Tibial nerve (tissue), 4 donors: ENCODE results near the gene DNAH6.

Experiments used
- EP300 ChIP-seq, 2 donors: sonication (generic); formaldehyde crosslinking; IDR thresholded peaks; one replicate each; pipeline ENCODE4 v1.6.1; 2017; ENCODE audit warnings: antibody characterized with exemption in 2 of 2, mild to moderate bottlenecking in 1 of 2
- POLR2A ChIP-seq, 2 donors: fragments of 450-650 bp; IDR thresholded peaks; one replicate each; pipeline ENCODE4 v1.6.1; 2017; ENCODE audit warnings: antibody characterized with exemption in 2 of 2, mild to moderate bottlenecking in 2 of 2, moderate library complexity in 2 of 2
- TF ChIP-seq, protein P1 (sequence below), 5 experiments: fragments of 200-600 bp in 3 of 5; fragments of 450-650 bp in 2 of 5; sonication (generic) in 3 of 5; IDR thresholded peaks; one replicate each; pipeline ENCODE4 v1.5.1; 2016 to 2019; ENCODE audit warnings: antibody characterized with exemption in 5 of 5, mild to moderate bottlenecking in 3 of 5, moderate library complexity in 2 of 5

DNA sequence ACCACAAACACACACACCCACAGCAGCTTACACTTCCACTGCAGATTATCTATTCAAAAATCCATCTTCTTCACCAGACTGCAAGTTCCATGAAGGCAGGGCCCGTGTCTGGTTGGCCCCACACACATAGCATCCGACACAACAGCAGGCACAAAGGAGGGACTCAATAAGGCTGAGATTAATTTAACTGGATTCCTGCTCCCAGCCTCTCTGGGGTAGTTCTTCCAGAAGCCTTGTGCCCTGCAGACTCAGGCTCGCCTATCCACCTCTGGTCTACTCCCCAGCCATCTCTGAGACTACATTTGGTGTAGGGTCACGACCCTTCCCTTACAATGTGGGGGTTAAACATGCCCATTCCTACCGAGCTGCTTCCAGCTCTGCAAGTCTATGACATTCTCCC lies 306.9 kb downstream of the DNAH6 start:
- TF ChIP-seq, protein P1, sequence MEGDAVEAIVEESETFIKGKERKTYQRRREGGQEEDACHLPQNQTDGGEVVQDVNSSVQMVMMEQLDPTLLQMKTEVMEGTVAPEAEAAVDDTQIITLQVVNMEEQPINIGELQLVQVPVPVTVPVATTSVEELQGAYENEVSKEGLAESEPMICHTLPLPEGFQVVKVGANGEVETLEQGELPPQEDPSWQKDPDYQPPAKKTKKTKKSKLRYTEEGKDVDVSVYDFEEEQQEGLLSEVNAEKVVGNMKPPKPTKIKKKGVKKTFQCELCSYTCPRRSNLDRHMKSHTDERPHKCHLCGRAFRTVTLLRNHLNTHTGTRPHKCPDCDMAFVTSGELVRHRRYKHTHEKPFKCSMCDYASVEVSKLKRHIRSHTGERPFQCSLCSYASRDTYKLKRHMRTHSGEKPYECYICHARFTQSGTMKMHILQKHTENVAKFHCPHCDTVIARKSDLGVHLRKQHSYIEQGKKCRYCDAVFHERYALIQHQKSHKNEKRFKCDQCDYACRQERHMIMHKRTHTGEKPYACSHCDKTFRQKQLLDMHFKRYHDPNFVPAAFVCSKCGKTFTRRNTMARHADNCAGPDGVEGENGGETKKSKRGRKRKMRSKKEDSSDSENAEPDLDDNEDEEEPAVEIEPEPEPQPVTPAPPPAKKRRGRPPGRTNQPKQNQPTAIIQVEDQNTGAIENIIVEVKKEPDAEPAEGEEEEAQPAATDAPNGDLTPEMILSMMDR (IDR thresholded peaks at IDR 0.05), result no peak
- TF ChIP-seq POLR2A (IDR thresholded peaks at IDR 0.05), result no peak
- no peak for TF ChIP-seq EP300 (IDR thresholded peaks at IDR 0.05)
